A549 treated with GW870086 at 1 μM for 4 hours (cell line): ENCODE measurements around the gene IQCH. TPM values are rescaled to one million over a fixed set of nuclear protein-coding genes. Genes with fewer than 3 reads are reported as not detected.

Experiments
- total RNA-seq: library from RNA; stranded (reverse); fragments of 200-300 nt; extraction: Qiagen RNA extraction; gene quantifications from 5 replicates; pipeline ENCODE4 v1.2.3, GENCODE V29; 2022; ENCODE audit warnings: low read depth

Gene IQCH
- total RNA-seq: 1.1 to 2.3 TPM (median 1.3 TPM) in 5 replicates

GRCh38 chr15:67254238-67255175 is at the start of gene IQCH, which contains the start of gene AAGAB:
IQCH (plus strand) TSS chr15:67254786; CDS start chr15:67254897, 111 bp downstream.
AAGAB (minus strand) TSS chr15:67254661; CDS start chr15:67254631, 30 bp downstream.

DNA sequence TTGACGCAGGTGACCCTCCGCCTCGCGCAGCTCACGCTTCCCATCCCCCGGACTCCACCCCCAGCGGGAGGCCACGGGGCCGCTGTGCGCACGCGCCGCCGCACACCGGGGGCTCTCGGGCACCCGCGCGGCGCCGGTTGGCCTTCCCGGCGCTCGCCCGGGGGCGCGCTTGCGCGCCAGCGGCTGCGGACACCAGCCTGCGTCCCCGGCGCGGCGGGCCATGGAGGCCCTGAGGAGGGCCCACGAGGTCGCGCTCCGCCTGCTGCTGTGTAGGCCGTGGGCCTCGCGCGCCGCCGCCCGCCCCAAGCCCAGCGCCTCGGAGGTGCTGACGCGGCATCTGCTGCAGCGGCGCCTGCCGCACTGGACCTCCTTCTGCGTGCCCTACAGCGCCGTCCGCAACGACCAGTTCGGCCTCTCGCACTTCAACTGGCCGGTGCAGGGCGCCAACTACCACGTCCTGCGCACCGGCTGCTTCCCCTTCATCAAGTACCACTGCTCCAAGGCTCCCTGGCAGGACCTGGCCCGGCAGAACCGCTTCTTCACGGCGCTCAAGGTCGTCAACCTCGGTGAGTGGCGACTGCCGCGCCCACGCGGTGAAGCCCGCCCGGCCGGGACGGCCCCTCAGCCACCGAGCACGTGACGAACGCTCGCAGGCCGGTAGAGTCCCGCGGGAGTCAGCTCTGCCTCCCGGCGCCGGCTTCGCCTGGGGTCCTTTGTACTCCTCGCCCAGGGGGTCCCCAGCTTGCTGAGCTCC is 266.6 kb downstream of the IQCH start, which contains the start of gene C15orf61:
Gene C15orf61 (plus strand): TSS at position 103 of the 754 bp plus-strand sequence. CDS start 118 bp downstream, at position 221.

GRCh38 chr15:67542420-67543347 is 288.1 kb downstream of the IQCH start, which contains the start of gene MAP2K5:
MAP2K5 (plus strand) TSS chr15:67542703; CDS start chr15:67543336, 633 bp downstream.

Other genes with a start within 250 kb of the IQCH start
- 105 to 156 TPM (median 145 TPM) in 5 replicates for gene SMAD3, start 189.2 kb upstream of the IQCH start, total RNA-seq
- gene AAGAB, start 125 bp upstream of the IQCH start, total RNA-seq: 61.5 to 70.1 TPM (median 66.5 TPM) in 5 replicates